ENCODE results near the gene AMOTL1.

The AMOTL1 gene

DNA sequence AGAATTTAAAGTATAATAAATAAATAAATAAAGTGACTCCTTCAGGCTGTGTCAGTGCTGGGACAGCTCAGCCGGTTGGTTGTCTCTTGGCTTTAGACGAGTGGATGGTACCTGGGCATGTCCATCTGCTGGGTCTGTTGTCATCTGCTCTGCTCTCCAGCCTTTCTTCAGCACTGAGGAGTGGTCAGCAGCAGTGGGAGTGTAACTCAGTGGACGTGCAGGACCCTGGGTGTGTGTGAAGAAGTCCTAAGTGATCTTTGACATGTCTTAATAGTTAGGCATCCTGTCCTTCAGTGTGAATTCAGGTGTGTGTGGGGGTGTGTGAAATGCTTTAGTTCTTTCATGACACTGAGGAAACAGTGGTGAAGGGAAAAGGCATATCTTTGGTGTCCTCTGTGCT, 24.3 kb downstream of the AMOTL1 start:
- H3K9ac ChIP-seq (ENCODE audit: low read depth, low read length) = no peak overlapping the region

DNA sequence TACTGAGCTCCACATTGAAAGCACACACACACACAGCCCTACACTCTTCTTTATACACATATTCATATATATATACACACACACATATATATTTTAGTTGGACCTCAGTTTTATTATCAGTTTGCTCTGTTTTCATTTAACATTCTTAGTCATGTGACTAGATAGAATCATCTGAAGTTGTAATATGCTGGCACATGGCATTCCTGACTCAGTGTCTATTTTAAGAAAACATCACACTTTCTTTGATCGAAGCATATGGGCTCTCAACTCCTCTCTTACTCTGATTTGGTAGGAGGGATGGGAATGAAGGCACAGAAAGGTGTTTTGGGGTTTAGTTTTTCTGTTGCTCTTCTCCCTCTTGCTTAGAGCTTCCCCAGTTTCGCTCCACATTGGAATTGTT, 24.8 kb downstream of the AMOTL1 start:
- Histone ChIP-seq H3K79me2 (ENCODE audit: insufficient read depth, low read length) (no peaks in the 10 kb centered on the region), H4K20me1 (ENCODE audit: insufficient read depth, low read length) (no peaks in the 10 kb centered on the region), H3K27me3 (ENCODE audit: insufficient read depth, low read length, poor library complexity) (peaks cover 5% of the 10 kb centered on the region), H3K4me3 (ENCODE audit: low read depth in 1 of 2, low read length in 2 of 2) (no peak overlapping the region), H3K9ac (ENCODE audit: low read depth, low read length) (no peak overlapping the region), H3K9me3 (ENCODE audit: insufficient read depth, low read length, severe bottlenecking) (no peaks in the 10 kb centered on the region), H3K27ac (ENCODE audit: low read length) (no peak overlapping the region), H2AFZ (ENCODE audit: low read depth, low read length) (no peak overlapping the region), H3K4me1 (ENCODE audit: insufficient read depth, low read length) (no peaks in the 10 kb centered on the region), H3K4me2 (ENCODE audit: insufficient read depth, low read length) (no peak overlapping the region), H3K36me3 (ENCODE audit: insufficient read depth, low read length) (no peaks in the 10 kb centered on the region)
- TF ChIP-seq, protein P1, sequence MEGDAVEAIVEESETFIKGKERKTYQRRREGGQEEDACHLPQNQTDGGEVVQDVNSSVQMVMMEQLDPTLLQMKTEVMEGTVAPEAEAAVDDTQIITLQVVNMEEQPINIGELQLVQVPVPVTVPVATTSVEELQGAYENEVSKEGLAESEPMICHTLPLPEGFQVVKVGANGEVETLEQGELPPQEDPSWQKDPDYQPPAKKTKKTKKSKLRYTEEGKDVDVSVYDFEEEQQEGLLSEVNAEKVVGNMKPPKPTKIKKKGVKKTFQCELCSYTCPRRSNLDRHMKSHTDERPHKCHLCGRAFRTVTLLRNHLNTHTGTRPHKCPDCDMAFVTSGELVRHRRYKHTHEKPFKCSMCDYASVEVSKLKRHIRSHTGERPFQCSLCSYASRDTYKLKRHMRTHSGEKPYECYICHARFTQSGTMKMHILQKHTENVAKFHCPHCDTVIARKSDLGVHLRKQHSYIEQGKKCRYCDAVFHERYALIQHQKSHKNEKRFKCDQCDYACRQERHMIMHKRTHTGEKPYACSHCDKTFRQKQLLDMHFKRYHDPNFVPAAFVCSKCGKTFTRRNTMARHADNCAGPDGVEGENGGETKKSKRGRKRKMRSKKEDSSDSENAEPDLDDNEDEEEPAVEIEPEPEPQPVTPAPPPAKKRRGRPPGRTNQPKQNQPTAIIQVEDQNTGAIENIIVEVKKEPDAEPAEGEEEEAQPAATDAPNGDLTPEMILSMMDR (IDR thresholded peaks at IDR 0.05; ENCODE audit: borderline replicate concordance, extremely low read depth, low read length, poor library complexity, severe bottlenecking) = no peak
- no peak for TF ChIP-seq EZH2 (IDR thresholded peaks at IDR 0.05; ENCODE audit: borderline replicate concordance, low read depth, low read length, severe bottlenecking)
- DNase-seq (no peak), ATAC-seq (ENCODE audit: insufficient read depth, low read depth) (no peak)

More for the DNA sequence above, 24.3 kb downstream of the AMOTL1 start:
- no peaks in the 10 kb centered on the region for H3K79me2 ChIP-seq (ENCODE audit: insufficient read depth, low read length)
- no peaks in the 10 kb centered on the region for H3K36me3 ChIP-seq (ENCODE audit: insufficient read depth, low read length)
- no peaks in the 10 kb centered on the region for H3K9me3 ChIP-seq (ENCODE audit: insufficient read depth, low read length, severe bottlenecking)
- ATAC-seq (ENCODE audit: insufficient read depth, low read depth) (no peak), DNase-seq (no peak)
- no peak overlapping the region for H3K4me2 ChIP-seq (ENCODE audit: insufficient read depth, low read length)
- no peak overlapping the region for H2AFZ ChIP-seq (ENCODE audit: low read depth, low read length)
- H3K27me3 ChIP-seq (ENCODE audit: insufficient read depth, low read length, poor library complexity) = peaks cover 5% of the 10 kb centered on the region
- no peak overlapping the region for H3K4me3 ChIP-seq (ENCODE audit: low read depth in 1 of 2, low read length in 2 of 2)
- no peak overlapping the region for H3K27ac ChIP-seq (ENCODE audit: low read length)
- no peaks in the 10 kb centered on the region for H3K4me1 ChIP-seq (ENCODE audit: insufficient read depth, low read length)
- H4K20me1 ChIP-seq (ENCODE audit: insufficient read depth, low read length) = no peaks in the 10 kb centered on the region
- TF ChIP-seq EZH2 (IDR thresholded peaks at IDR 0.05; ENCODE audit: borderline replicate concordance, low read depth, low read length, severe bottlenecking) = no peak
- TF ChIP-seq, protein P1 (IDR thresholded peaks at IDR 0.05; ENCODE audit: borderline replicate concordance, extremely low read depth, low read length, poor library complexity, severe bottlenecking) = no peak

DNA sequence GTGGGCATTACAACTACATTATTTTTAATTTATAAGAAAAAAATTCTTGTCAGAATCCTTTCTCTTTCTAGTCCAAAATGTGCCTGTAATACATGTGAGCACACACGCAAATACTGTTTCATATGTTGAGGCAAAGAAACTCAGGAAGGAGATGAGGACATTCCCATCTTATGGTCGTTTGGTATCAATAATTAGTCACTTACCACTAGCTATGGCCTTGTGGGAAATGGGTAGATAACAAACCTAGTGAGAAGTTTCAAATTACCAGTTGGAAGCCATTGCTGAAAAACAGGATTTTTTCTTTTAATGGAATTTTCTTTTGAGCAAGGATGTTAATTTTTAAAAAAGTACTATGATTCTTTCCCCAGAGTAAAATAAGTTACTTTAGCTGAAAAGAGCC, 25.7 kb downstream of the AMOTL1 start:
- Histone ChIP-seq H3K4me1 (ENCODE audit: insufficient read depth, low read length) (no peaks in the 10 kb centered on the region), H3K9ac (ENCODE audit: low read depth, low read length) (no peak overlapping the region), H3K27me3 (ENCODE audit: insufficient read depth, low read length, poor library complexity) (peaks cover 5% of the 10 kb centered on the region), H3K4me3 (ENCODE audit: low read depth in 1 of 2, low read length in 2 of 2) (no peak overlapping the region), H2AFZ (ENCODE audit: low read depth, low read length) (no peak overlapping the region), H3K36me3 (ENCODE audit: insufficient read depth, low read length) (no peaks in the 10 kb centered on the region), H3K9me3 (ENCODE audit: insufficient read depth, low read length, severe bottlenecking) (no peaks in the 10 kb centered on the region), H3K27ac (ENCODE audit: low read length) (no peak overlapping the region), H4K20me1 (ENCODE audit: insufficient read depth, low read length) (no peaks in the 10 kb centered on the region), H3K79me2 (ENCODE audit: insufficient read depth, low read length) (no peaks in the 10 kb centered on the region), H3K4me2 (ENCODE audit: insufficient read depth, low read length) (no peak overlapping the region)
- no peak for DNase-seq
- no peak for ATAC-seq (ENCODE audit: insufficient read depth, low read depth)
- TF ChIP-seq, protein P1 (IDR thresholded peaks at IDR 0.05; ENCODE audit: borderline replicate concordance, extremely low read depth, low read length, poor library complexity, severe bottlenecking) = no peak
- no peak for TF ChIP-seq EZH2 (IDR thresholded peaks at IDR 0.05; ENCODE audit: borderline replicate concordance, low read depth, low read length, severe bottlenecking)
